OCI-LY7 (cell line): ENCODE measurements around the gene INPP5B. TPM values are rescaled to one million over a fixed set of nuclear protein-coding genes. Genes with fewer than 3 reads are reported as not detected.

ENCODE experiments used
- BruUV-seq: library from RNA; stranded (reverse); fragments of 400-500 nt; replicated peaks from 2 replicates; lab custom pipeline; 2021; lab: Mats Ljungman, UMichigan
- CTCF ChIA-PET: fragments of 300-600 bp; sonication (Branson Sonifier 250); formaldehyde crosslinking; loops from one replicate; lab custom pipeline; 2022; ENCODE audit warnings: antibody characterized with exemption; ENCODE audit not compliant: unreplicated experiment; lab: Charles Lee
- POLR2A ChIA-PET: fragments of 300-600 bp; sonication (Branson Sonifier 250); formaldehyde crosslinking; loops from one replicate; lab custom pipeline; 2022; ENCODE audit warnings: antibody characterized with exemption; lab: Charles Lee
- DNase-seq: peaks from one replicate; pipeline ENCODE4 v3.0.0-alpha.2; 2015; ENCODE audit warnings: low spot score
- H2AFZ ChIP-seq: fragments of 200-600 bp; sonication (generic), shearing (Covaris generic); 2 replicates; pipeline ENCODE4 v1.6.1; 2014; ENCODE audit warnings: mild to moderate bottlenecking, antibody characterized with exemption, low read length, moderate library complexity
- H3K27ac ChIP-seq: fragments of 200-600 bp; sonication (generic); 2 replicates; pipeline ENCODE4 v1.5.1; 2014; ENCODE audit warnings: mixed run types, low read depth, mild to moderate bottlenecking, moderate library complexity, low read length, inconsistent platforms; ENCODE audit not compliant: poor library complexity, severe bottlenecking
- H3K36me3 ChIP-seq: fragments of 200-600 bp; sonication (generic); 2 replicates; pipeline ENCODE4 v1.6.1; 2014; ENCODE audit warnings: mild to moderate bottlenecking, antibody characterized with exemption, low read length, moderate library complexity, mixed read lengths; ENCODE audit not compliant: insufficient read depth
- H3K4me1 ChIP-seq: fragments of 200-600 bp; sonication (generic); 2 replicates; pipeline ENCODE4 v1.5.1; 2014; ENCODE audit warnings: mild to moderate bottlenecking, low read length; ENCODE audit not compliant: insufficient read depth, poor library complexity, severe bottlenecking
- H3K4me2 ChIP-seq: fragments of 200-600 bp; sonication (generic); 2 replicates; pipeline ENCODE4 v1.6.1; 2014; ENCODE audit warnings: mild to moderate bottlenecking, low read length
- H3K4me3 ChIP-seq: fragments of 200-600 bp; sonication (generic); 2 replicates; pipeline ENCODE4 v1.5.1; 2014; ENCODE audit warnings: mild to moderate bottlenecking, low read depth, low read length; ENCODE audit not compliant: poor library complexity, severe bottlenecking
- H3K79me2 ChIP-seq: fragments of 200-600 bp; sonication (generic); 2 replicates; pipeline ENCODE4 v1.6.1; 2016; ENCODE audit warnings: low read depth, mild to moderate bottlenecking, low read length, moderate library complexity, mixed read lengths; ENCODE audit not compliant: insufficient read depth
- H3K9me2 ChIP-seq: fragments of 200-600 bp; sonication (generic); 2 replicates; pipeline ENCODE4 v1.6.1; 2016; ENCODE audit warnings: mild to moderate bottlenecking, low read length, mixed read lengths; ENCODE audit not compliant: insufficient read depth
- H3K9me3 ChIP-seq: fragments of 200-600 bp; sonication (generic); 2 replicates; pipeline ENCODE4 v1.6.1; 2014; ENCODE audit warnings: mild to moderate bottlenecking, mixed run types, low read length, mixed read lengths
- H4K20me1 ChIP-seq: fragments of 200-600 bp; sonication (generic); 2 replicates; pipeline ENCODE4 v1.6.1; 2014; ENCODE audit warnings: mild to moderate bottlenecking, antibody characterized with exemption, low read length, moderate library complexity, mixed read lengths; ENCODE audit not compliant: insufficient read depth
- CTCF ChIP-seq: fragments of 200-600 bp; sonication (generic); conservative IDR thresholded peaks from 2 replicates; pipeline ENCODE4 v1.5.1; 2014; ENCODE audit warnings: mild to moderate bottlenecking, antibody characterized with exemption, low read length, moderate library complexity, mixed read lengths
- EZH2phosphoT487 ChIP-seq: fragments of 200-600 bp; sonication (generic); IDR thresholded peaks from 2 replicates; pipeline ENCODE4 v1.6.1; 2018; ENCODE audit warnings: low read depth, borderline replicate concordance, mild to moderate bottlenecking, mixed run types, antibody characterized with exemption, low read length, moderate library complexity, mixed read lengths
- intact Hi-C: fragments of 100-400 bp; cut with micrococcal nuclease; formaldehyde crosslinking; loops from one replicate; pipeline ENCODE4 v1.10.0; 2022; ENCODE audit not compliant: unreplicated experiment
- total RNA-seq, 2 experiments: library from RNA; depleted of rRNA in 1 of 2; stranded (reverse); fragments of >200 nt in 1 of 2; shearing (Covaris generic) in 1 of 2; gene quantifications; 2 replicates each; pipeline ENCODE4 v1.2.3, GENCODE V29; 2014 to 2022

Gene INPP5B
- total RNA-seq, 2 experiments from 2014 or later: 49.7 to 63.0 TPM

GRCh38 chr1:37854406-37854805, 92.4 kb downstream of the INPP5B start:
- H4K20me1 ChIP-seq: peaks cover 16% of the 10 kb centered on the region; the same call in 1 of the 2 replicates
- no TSS peak for BruUV-seq
- DNase-seq: no peak
- TF ChIP-seq CTCF: no peak
- TF ChIP-seq EZH2phosphoT487: no peak
- no peak overlapping the region for H3K4me2 ChIP-seq
- peaks cover 42% of the 10 kb centered on the region for H3K36me3 ChIP-seq
- no peaks in the 10 kb centered on the region for H3K9me2 ChIP-seq
- H3K4me3 ChIP-seq: no peak overlapping the region
- no peak overlapping the region for H3K27ac ChIP-seq
- H3K79me2 ChIP-seq: peaks cover 59% of the 10 kb centered on the region; the same call in 1 of the 2 replicates
- intact Hi-C loops: no loop called here
- ChIA-PET POLR2A (interaction anchor here (0.5 kb wide), 1 partner anchor 107 kb away, joined by 5 read pairs; no protein-coding TSS in a partner anchor), CTCF (no interaction called here)
- H3K9me3 ChIP-seq: no peaks in the 10 kb centered on the region
- H3K4me1 ChIP-seq: peaks cover 27% of the 10 kb centered on the region
- no peak overlapping the region for H2AFZ ChIP-seq

- Histone ChIP-seq H3K9me2 (no peaks in the 10 kb centered on the region), H3K4me1 (peaks cover 22% of the 10 kb centered on the region), H3K79me2 (peaks cover 55% of the 10 kb centered on the region; the same call in 1 of the 2 replicates), H3K27ac (no peak overlapping the region), H2AFZ (no peak overlapping the region), H3K36me3 (peaks cover 52% of the 10 kb centered on the region), H4K20me1 (peaks cover 6% of the 10 kb centered on the region; the same call in 1 of the 2 replicates), H3K4me2 (no peak overlapping the region), H3K4me3 (no peak overlapping the region), H3K9me3 (no peaks in the 10 kb centered on the region)
- CTCF ChIA-PET: no interaction called here
- POLR2A ChIA-PET: interaction anchor here (0.6 to 0.7 kb wide), 2 partner anchors 8 to 1499 kb away, joined by 3 to 8 read pairs; no protein-coding TSS in a partner anchor
- intact Hi-C loops: no loop called here
- BruUV-seq: no TSS peak
- TF ChIP-seq EZH2phosphoT487: no peak
- TF ChIP-seq CTCF: no peak
- no peak for DNase-seq
These were observed 93.7 kb downstream of the INPP5B start for GRCh38 chr1:37853157-37853556.

GRCh38 chr1:37851782-37852210, 95.1 kb downstream of the INPP5B start:
- BruUV-seq: no TSS peak
- Histone ChIP-seq H3K27ac (peak overlapping the region; percentile 18), H3K9me3 (no peaks in the 10 kb centered on the region), H2AFZ (no peak overlapping the region), H3K9me2 (no peaks in the 10 kb centered on the region), H3K4me3 (no peak overlapping the region), H4K20me1 (0 out of 2 replicates have a peak, but pooled peaks cover 3% of the 10 kb centered on the region), H3K79me2 (peaks cover 56% of the 10 kb centered on the region; the same call in 1 of the 2 replicates), H3K4me2 (0 out of 2 replicates have a peak overlapping the region, but pooled peaks have one; percentile 1), H3K4me1 (peaks cover 18% of the 10 kb centered on the region), H3K36me3 (peaks cover 57% of the 10 kb centered on the region)
- POLR2A ChIA-PET: interaction anchor here (0.7 to 1.6 kb wide), 3 partner anchors 8 to 1142 kb away, joined by 3 to 9 read pairs (median 4); partner anchors contain the start of gene MTF1
- intact Hi-C loops: no loop called here
- CTCF ChIA-PET: interaction anchor here (1.0 kb wide), 1 partner anchor 8 kb away, joined by 4 read pairs; no protein-coding TSS in a partner anchor
- TF ChIP-seq CTCF: no peak
- peak; percentile 13 for DNase-seq
